ENCODE measurements around the gene IFNG.

IFNG gene

GRCh38 chr12:68180792-68181744, 21.5 kb upstream of the IFNG start:
- peaks cover 5% of the 10 kb centered on the region for H3K4me1 Mint-ChIP-seq
- H3K27ac Mint-ChIP-seq, result peak overlapping the region; percentile 5
- H3K9me3 Mint-ChIP-seq, result no peaks in the 10 kb centered on the region
- no peak overlapping the region for H3K4me3 Mint-ChIP-seq
- H3K36me3 Mint-ChIP-seq (ENCODE audit: low read depth), result no peaks in the 10 kb centered on the region
- no peak for TF ChIP-seq CTCF (IDR thresholded peaks at IDR 0.05)
- DNase-seq, result no peak
- H3K27me3 Mint-ChIP-seq (ENCODE audit: low read depth, poor library complexity), result peaks cover 9% of the 10 kb centered on the region

- no peak for TF ChIP-seq CTCF (IDR thresholded peaks at IDR 0.05)
- peaks cover 7% of the 10 kb centered on the region for H3K27me3 Mint-ChIP-seq (ENCODE audit: low read depth, poor library complexity)
- H3K27ac Mint-ChIP-seq, result no peak overlapping the region
- no peak overlapping the region for H3K4me3 Mint-ChIP-seq
- no peaks in the 10 kb centered on the region for H3K36me3 Mint-ChIP-seq (ENCODE audit: low read depth)
- DNase-seq, result no peak
- H3K9me3 Mint-ChIP-seq, result peaks cover 6% of the 10 kb centered on the region
- H3K4me1 Mint-ChIP-seq, result peaks cover 10% of the 10 kb centered on the region
Observed at GRCh38 chr12:68178774-68179439, 19.4 kb upstream of the IFNG start.

GRCh38 chr12:68178184-68178583, 18.6 kb upstream of the IFNG start:
- Mint-ChIP-seq H3K4me3 (no peak overlapping the region), H3K27ac (no peak overlapping the region), H3K27me3 (ENCODE audit: low read depth, poor library complexity) (peaks cover 4% of the 10 kb centered on the region), H3K9me3 (peaks cover 6% of the 10 kb centered on the region), H3K4me1 (peaks cover 10% of the 10 kb centered on the region), H3K36me3 (ENCODE audit: low read depth) (no peaks in the 10 kb centered on the region)
- DNase-seq, result no peak
- no peak for TF ChIP-seq CTCF (IDR thresholded peaks at IDR 0.05)

- Mint-ChIP-seq H3K4me3 (no peak overlapping the region), H3K27me3 (ENCODE audit: low read depth, poor library complexity) (peaks cover 4% of the 10 kb centered on the region), H3K9me3 (peaks cover 6% of the 10 kb centered on the region), H3K27ac (no peak overlapping the region), H3K4me1 (peaks cover 10% of the 10 kb centered on the region), H3K36me3 (ENCODE audit: low read depth) (no peaks in the 10 kb centered on the region)
- TF ChIP-seq CTCF (IDR thresholded peaks at IDR 0.05), result no peak
- no peak for DNase-seq
Observed at GRCh38 chr12:68177562-68177961, 18.0 kb upstream of the IFNG start.

GRCh38 chr12:68176257-68176656, 16.7 kb upstream of the IFNG start:
- Mint-ChIP-seq H3K4me3 (no peak overlapping the region), H3K9me3 (peaks cover 6% of the 10 kb centered on the region), H3K27me3 (ENCODE audit: low read depth, poor library complexity) (peaks cover 4% of the 10 kb centered on the region), H3K4me1 (peaks cover 10% of the 10 kb centered on the region), H3K27ac (no peak overlapping the region), H3K36me3 (ENCODE audit: low read depth) (no peaks in the 10 kb centered on the region)
- no peak for TF ChIP-seq CTCF (IDR thresholded peaks at IDR 0.05)
- no peak for DNase-seq
